ENCODE results near the gene TFRC.

DNA sequence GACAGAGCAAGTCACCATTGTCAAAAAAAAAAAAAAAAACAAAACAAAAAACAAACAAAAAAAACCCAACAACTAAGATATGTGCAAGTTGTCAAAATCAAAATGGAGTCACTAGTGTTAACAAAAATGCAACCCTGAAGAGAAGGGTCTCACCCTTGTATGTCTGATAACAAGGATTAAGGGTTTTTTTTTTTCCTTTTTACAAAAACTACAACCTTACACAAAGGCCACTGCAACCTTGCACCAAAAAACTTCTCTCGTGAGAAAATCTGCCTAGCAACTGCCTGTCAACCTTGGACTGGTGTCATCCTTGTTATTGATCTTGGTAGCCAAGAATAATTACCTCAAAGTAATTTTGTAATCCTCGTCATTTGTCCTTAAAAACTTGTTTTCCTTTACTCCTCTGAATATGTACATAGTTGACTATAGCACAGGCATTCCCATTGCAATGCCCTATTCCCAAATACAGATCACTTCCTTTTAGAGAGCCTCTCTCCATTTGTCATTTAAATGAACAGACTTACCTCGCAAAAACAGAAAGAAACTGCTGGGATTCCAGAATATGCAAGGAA, 24.0 kb downstream of the TFRC start:
- TF ChIP-seq EZH2 (IDR thresholded peaks at IDR 0.05) (no peak), POLR2AphosphoS5 (IDR thresholded peaks at IDR 0.05; ENCODE audit: borderline replicate concordance, low read depth, low read length) (no peak)
